ENCODE measurements around the gene ZNF695.
"Not testable (repeated sequence)": the region's sequence is repeated elsewhere in the genome, so short reads cannot be mapped to it uniquely, and the experiment has no call there.

ZNF695 gene

DNA sequence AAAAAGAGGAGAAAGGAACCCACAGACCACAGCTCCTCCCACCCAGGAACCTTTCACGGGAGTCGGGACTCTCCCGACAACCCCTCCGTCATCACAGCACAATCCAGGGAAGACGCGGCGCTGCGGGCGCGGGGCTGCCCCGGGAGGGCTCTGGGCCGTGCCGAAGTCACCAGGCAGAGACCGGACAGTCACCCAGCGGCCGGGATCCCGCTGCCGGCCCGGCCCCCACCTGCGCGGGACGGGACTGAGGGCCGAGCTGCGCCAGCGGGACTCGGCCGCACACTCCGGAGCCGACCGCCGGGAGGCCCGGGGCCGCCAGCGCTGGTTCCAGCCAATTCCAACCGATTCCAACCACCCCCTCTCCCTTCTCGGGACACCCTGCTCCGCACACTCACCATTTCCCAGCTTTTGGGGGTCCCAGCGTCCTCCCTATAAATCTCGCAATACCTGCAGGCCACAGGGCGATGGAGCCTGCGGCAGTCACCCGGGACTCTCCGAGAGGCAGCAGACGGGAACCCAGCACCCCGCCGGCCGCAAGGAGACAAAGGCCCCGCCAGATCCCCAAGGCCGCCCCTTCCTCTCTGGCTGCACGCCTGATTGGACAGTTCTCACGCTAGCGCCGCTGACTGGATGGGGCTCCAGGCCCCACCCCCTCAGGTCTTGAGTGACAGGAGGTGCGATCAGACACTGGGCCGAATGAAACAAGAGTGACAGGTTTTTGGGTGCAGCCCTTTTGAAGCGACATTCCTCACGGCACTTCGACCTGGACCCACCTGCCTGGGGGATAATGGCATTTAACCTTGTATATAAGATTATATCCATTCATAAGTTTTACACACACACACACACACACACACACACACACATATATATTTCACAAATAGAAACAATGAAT lies at the start of gene ZNF695:
TSS of gene ZNF695 (minus strand) at position 547 of the 895 bp plus-strand sequence. CDS start at position 398, 149 bp downstream.
- peak; percentile 17 to 39 for DNase-seq (ENCODE audit: low read depth in 2 of 2)

DNA sequence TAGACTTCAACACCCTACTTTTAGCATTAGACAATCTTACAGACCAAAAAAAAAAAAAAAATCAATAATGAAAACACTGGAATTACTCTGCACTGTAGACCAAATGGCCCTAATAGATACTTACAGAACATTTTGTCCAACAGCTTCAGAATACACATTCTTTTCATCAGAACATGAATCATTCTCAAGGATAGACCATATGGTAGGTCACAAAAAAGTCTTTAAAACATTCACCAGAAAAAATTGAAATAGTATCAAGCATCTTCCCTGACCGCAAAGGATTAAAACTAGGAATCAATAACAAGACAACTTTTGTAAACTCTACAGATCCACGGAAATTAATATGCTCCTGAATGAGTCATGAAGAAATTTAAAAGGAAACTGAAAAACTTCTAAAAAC lies 48.2 kb upstream of the ZNF695 start:
- no peak for DNase-seq (ENCODE audit: low read depth in 2 of 2)

DNA sequence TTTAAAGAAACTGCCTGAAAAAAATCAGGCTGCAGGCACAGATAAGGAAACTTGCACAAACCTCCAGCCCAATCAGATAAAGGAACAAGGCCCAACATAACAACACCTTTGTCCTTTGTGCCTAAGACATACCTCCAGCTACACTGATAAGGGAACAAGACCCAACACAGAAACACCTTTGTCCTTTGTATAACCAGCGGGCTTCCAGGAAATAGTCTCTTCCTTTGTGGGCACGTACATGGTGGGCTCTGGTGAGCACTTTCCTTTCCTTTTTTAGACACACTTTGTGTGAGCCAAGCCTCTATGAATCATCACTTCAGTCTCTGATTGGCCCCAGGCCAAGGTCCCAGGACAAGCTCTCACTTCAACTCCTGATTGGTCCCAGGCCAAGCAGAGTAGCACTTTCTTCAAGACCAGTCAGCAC lies 47.1 kb upstream of the ZNF695 start:
- no peak for DNase-seq (ENCODE audit: low read depth in 2 of 2)

DNA sequence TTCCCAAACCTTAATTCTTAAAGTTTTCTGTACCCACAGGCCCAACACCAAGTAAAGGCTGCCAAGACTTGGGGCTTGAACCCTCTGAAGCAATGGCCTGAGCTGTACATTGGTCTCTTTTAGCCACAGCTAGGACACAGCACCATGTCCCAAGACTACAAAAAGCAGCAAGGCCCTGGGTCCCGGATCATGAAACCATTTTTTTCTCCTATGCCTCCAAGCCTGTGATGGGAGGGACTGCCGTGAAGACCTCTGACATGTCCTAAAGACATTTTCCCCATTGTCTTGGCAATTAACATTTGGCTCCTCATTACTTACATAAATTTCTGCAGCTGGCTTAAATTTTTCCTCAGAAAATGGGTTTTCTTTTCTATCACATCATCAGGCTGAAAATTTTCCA lies 39.8 kb upstream of the ZNF695 start:
- DNase-seq (ENCODE audit: low read depth in 2 of 2): no peak

DNA sequence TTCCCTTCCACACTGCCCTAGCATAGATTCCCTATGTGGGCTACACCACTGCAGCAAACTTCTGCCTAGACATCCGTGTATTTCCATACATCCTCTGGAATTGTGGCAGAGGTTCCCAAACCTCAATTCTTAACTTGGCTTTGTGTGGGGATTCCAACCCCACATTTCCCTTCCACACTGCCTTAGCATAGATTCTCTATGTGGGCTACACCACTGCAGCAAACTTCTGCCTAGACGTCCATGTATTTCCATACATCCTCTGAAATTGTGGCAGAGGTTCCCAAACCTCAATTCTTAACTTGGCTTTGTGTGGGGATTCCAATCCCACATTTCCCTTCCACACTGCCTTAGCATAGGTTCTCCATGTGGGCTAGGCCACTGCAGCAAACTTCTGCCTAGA lies 39.4 kb upstream of the ZNF695 start:
- no peak for DNase-seq (ENCODE audit: low read depth in 2 of 2)

DNA sequence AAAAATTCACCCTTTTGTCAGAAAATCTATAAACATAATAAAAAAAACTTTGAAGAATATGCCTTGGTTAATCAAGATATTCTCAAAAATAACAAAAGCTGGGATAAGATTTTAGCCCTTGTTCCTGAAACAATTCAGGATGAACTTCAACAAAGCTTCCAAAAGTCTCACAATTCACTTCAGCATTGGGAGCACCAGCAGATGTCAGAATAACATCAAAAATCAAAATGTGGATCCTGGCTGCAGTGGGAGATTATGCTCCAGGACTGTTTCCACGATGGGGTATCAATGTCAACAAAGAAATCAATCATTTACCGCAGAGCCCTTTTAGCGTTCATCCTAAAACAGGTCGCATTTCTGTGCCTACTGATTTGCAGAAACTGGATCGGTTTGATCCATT lies 35.5 kb upstream of the ZNF695 start:
- no peak for DNase-seq (ENCODE audit: low read depth in 2 of 2)

DNA sequence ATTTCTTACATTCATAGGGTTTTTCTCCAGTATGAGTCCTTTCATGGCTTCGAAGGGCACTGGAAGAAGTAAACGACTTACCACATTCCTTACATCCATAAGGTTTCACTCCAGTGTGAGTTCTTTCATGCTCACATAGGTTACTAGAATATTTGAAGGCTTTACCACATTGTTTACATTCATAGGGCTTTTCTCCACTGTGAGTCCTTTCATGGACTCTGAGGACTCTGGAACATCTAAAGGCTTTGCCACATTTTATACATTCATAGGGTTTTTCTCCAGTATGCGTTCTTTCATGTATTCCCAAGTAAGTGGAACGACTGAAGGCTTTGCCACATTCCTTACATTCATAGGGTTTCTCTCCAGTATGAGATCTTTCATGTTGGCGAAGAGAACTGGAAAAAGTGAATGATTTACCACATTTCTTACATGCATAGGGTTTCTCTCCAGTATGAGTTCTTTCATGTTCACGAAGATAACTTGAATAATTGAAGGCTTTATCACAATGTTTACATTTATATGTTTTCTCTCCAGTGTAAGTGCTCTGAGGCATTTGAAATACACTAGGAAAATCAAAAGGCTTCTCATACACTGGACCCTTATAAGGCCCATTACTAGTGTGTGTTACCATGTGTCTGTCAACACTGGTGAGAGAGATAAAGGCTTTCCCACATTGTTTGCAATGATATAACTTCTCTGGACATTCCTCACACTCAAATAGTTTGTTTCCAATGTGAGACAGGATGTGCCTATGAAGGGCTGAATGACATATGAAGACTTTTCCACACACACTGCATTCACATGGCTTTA lies 29.9 kb upstream of the ZNF695 start:
- no peak for DNase-seq (ENCODE audit: low read depth in 2 of 2)

DNA sequence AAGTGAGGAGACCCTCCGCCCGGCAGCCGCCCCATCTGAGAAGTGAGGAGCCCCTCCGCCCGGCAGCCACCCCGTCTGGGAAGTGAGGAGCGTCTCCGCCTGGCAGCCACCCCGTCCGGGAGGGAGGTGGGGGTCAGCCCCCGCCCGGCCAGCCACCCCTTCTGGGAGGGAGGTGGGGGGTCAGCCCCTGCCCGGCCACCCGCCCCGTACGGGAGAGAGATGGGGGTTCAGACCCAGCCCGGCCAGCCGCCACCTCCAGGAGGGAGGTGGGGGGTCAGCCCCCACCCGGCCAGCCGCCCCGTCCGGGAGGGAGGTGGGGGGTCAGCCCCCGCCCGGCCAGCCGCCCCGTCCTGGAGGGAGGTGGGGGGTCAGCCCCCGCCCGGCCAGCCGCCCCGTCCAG lies 24.4 kb upstream of the ZNF695 start:
- DNase-seq (ENCODE audit: low read depth in 2 of 2): not testable (repeated sequence)

DNA sequence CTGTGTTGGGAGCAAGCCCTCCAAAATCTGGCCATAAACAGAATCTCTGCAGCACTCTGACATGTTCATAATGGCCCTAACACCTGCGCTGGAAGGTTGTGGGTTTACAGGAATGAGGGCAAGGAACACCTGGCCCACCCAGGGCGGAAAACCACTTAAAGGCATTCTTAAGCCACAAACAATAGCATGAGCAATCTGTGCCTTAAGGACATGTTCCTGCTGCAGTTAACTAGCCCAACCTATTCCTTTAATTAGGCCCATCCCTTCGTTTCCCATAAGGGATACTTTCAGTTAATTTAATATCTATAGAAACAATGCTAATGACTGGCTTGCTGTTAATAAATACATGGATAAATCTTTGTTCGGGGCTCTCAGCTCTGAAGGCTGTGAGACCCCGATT lies 16.8 kb upstream of the ZNF695 start:
- not testable (repeated sequence) for DNase-seq (ENCODE audit: low read depth in 2 of 2)

DNA sequence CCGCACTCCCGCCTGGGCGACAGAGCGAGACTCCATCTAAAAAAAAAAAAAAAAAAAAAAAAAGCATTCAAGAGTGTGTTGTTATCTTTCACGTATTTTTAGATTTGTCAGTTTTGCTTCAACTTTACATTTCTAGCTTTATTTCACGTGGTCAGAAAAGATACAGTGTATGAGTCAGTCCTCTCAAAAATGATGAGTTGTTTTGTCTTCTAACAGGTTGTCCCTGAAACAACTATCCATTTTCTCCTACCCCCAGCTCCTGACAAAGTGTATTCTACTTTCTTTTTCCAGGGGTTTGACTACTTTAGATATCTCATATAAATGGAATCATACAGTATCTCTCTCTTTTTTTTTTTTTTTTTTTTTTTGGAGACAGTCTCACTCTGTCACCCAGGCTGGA lies 5.5 kb upstream of the ZNF695 start:
- no peak for DNase-seq (ENCODE audit: low read depth in 2 of 2)

DNA sequence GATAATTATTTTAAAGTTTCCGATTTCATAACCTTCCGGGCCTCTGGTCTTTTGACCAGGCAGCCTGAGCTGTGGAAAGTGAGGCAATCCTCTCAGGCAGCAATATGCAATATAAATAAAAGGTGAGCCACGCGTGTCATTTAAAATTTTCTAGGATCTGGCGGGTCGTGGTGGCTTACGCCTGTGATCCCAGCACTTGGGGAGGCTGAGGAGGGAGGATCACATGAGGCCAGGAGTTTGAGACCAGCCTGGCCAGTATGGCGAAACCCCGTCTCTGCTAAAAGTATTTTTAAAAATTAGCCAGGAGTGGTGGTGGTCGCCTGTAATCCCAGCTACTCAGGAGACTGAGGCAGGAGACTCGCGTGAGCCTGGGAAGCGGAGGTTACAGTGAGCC lies 546 bp upstream of the ZNF695 start:
- DNase-seq (ENCODE audit: low read depth in 2 of 2): no peak

DNA sequence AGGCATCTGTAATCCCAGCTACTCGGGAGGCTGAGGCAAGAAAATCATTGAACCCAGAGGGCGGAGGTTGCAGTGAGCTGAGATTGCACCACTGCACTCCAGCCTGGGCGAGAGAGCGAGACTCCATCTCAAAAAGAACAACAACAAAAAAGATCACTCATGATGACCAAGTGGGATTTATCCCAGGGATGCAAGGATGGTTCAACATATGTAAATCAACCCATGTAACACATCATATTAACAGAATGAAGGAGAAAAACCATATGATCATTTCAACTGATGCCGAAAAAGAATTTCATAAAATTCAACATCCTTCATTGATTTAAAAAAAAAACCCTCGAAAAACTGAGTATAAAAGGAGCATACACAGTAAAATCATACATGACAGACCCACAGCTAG lies 3.8 kb downstream of the ZNF695 start:
- not testable (repeated sequence) for DNase-seq (ENCODE audit: low read depth in 2 of 2)

DNA sequence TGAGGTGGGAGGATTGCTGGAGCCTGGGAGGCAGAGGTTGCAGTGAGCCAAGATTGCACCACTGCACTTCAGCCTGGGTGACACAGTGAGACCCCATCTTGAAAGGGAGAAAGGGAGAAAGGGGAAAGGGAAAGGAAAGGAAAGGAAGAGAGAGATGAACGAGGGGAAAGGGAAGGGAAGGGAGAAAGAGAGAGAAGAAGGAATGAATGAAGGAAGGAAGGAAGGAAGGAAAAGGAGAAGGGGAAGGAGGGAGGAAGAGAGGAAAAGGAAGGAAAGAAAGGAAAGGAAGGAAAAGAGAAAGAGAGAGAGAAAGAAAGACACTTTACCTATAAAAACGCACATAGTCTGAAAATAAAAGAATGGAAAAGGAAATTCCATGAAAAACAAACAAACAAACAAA lies 18.0 kb downstream of the ZNF695 start:
- no peak for DNase-seq (ENCODE audit: low read depth in 2 of 2)

DNA sequence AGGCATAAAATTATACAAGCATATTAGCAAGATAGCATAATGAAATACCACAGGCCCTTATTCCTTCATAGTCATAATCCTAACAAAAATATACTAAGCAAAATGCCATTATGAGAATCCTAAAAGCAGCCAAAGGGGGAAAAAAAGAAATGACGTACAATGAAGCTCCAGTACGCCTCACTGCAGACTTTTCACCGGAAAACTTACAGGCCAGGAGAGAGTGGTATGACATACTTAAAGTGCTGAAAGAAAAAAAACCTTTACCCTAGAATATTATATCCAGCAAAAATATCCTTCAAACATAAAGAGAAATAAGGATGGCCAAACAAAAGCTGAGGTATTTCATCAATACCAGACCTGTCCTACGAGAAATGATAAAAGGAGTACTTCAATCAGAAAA lies 19.5 kb downstream of the ZNF695 start:
- DNase-seq (ENCODE audit: low read depth in 2 of 2): no peak

DNA sequence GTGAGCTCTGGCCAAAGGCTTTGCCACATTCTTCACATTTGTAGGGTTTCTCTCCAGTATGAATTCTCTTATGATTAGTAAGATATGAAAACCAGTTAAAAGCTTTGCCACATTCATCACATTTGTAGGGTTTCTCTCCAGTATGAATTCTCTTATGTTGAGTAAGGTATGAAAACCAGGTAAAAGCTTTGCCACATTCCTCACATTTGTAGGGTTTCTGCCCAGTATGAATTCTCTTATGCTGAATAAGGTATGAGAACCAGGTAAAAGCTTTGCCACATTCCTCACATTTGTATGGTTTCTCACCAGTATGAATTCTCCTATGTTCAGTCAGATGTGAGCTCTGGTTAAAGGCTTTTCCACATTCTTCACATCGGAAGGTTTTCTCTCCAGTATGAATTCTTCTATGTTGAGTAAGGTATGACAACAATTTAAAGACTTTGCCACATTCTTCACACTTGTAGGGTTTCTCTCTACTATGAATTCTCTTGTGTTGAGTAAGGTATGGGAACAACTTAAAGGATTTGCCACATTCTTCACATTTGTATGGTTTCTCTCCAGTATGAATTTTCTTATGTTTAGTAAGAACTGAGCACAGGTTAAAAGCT lies 20.7 kb downstream of the ZNF695 start:
- no peak for DNase-seq (ENCODE audit: low read depth in 2 of 2)

DNA sequence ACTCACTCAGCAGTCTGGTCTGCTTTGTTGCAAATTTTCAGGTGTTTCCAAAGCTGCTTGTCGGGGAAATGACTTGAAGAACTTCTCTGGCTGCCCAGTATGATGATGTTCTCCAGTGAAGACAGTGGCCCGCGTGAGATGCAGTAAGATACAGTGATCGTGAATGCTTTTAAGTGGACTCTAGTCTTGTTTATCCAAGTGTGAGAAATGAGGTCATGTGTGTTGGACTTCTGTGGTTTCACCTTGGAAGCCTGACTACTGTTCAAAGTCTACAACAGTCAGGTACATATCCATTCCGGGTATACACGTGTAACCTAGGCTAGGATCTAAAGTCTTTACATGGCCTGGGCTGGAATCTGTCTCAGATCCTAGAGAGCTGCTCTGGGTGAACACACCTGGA lies 29.1 kb downstream of the ZNF695 start:
- no peak for DNase-seq (ENCODE audit: low read depth in 2 of 2)

DNA sequence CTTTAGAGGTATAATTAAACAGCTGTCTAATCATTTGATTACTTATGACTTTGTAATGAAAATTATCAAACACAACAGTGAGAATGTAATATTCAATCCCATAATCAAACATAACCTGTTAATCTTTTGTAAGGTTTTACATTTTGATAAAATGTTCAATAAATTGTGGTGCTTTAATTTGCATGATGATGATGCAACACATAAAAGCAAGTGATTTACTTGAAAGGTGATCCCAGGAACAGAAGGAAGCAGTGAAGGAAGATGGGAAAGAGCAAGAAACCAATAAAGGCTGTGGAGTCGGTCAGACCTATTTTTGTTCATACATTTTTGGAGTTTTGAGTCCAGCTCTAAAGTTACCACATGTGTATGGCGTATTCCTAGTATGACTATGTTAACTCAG lies 29.6 kb downstream of the ZNF695 start:
- no peak for DNase-seq (ENCODE audit: low read depth in 2 of 2)

DNA sequence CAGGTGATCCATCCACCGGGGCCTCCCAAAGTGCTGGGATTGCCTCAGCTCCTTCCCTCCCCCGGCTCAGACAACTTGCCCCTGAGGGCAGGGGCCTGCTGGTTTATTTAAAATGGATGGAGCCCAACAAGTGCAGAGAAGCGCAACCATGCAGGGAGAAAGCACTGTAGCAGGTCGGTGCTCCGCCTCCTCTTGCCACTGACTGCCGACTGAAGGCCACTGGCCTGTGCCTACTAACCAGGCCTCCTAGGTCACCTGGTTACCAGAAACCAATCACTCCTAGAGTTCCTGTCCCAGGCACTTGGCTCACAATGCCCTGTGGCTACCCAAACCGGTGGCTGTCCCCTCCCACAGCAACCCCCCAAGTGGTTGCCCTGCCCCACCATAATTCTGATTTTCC lies 35.9 kb downstream of the ZNF695 start:
- DNase-seq (ENCODE audit: low read depth in 2 of 2): no peak

DNA sequence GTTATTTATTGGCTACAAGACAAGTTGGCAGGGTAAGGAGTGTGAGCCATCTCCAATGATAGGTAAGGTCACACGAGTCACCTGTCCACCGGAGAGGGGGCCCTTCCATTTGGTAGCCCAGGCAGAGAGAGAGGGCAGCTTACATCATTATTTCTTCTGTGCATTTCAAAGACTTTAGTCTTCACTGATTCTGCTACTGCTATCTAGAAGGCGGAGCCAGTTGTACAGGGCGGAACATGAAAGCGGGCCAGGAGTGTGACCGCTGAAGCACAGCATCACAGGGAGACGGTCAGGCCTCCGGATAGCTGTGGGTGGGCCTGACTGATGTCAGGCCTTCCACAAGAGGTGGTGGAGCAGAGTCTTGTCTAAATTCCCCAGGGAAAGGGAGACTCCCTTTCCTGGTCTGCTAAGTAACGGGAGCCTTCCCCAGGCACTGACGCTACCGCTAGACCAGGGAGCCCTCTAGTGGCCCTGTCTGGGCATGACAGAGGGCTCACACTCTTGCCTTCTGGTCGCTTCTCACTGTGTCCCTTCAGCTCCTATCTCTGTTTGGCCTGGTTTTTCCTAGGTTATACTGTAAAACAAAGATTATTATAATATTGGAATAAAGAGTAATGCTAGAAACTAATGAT lies 36.7 kb downstream of the ZNF695 start:
- DNase-seq (ENCODE audit: low read depth in 2 of 2): peak; percentile 5 to 11

DNA sequence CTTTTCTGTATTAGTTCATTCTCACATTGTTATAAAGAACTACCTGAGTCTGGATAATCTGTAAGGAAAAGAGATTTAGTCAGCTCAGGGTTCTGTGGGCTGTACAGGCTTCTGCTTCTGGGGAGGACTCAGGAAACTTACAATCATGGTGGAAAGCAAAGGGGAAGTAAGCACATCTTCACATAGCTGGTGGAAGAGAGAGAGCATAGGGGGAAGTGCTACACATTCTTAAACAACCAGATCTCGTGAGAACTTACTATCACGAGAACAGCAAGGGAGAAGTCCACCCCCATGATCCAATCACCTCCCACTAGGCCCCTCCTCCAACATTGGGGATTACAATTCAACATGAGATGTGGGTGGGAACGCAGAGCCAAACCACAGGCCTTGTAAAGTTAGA lies 38.2 kb downstream of the ZNF695 start:
- no peak for DNase-seq (ENCODE audit: low read depth in 2 of 2)

DNA sequence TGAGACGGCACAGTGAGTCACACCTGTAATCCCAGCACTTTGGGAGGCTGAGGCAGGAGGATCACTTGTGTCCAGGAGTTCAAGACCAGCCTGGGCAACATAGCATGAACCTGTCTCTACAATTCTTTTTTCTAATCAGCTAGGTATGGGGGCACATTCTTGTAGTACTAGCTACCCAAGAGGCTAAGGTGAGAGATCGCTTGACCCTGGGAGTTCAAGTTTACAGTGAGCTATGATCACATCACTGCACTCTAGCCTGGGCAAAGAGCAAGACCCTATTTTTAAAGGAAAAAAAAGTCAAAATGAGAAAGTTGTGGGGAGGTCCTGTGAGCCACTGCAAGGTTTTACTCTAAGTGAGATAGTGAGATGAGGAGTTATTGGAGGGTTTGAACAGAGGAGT lies 41.4 kb downstream of the ZNF695 start:
- DNase-seq (ENCODE audit: low read depth in 2 of 2): no peak

All from activated CD4-positive, alpha-beta T cell treated with anti-CD3 and anti-CD28 coated beads for 24 hours (primary cell).